Gastrocnemius medialis (tissue), 4 donors: Measurements from ENCODE around the gene ADCY2.

Experiments
- CTCF ChIP-seq, 5 experiments: fragments of 450-650 bp in 3 of 5; fragments of 200-600 bp in 2 of 5; sonication (generic) in 2 of 5; IDR thresholded peaks in 4 of 5; conservative IDR thresholded peaks in 1 of 5; 1 replicate in 4 of 5; 2 replicates in 1 of 5; pipeline ENCODE4 v1.5.1; 2016 to 2019; ENCODE audit warnings: antibody characterized with exemption in 5 of 5, mild to moderate bottlenecking in 3 of 5, moderate library complexity in 3 of 5
- POLR2A ChIP-seq, 2 donors: fragments of 450-650 bp; IDR thresholded peaks; one replicate each; pipeline ENCODE4 v1.6.1; 2017; ENCODE audit warnings: antibody characterized with exemption in 2 of 2, mild to moderate bottlenecking in 2 of 2, moderate library complexity in 2 of 2

- TF ChIP-seq CTCF (IDR thresholded peaks at IDR 0.05 in 4 of 5, conservative IDR thresholded peaks at IDR 0.05 in 1 of 5) (no peak), POLR2A (IDR thresholded peaks at IDR 0.05) (no peak)
These were observed 2.8 kb downstream of the ADCY2 start for GRCh38 chr5:7398596-7399280.
